ENCODE measurements around the gene MBOAT2. TPM values are rescaled to one million over a fixed set of nuclear protein-coding genes. Genes with fewer than 3 reads are reported as not detected.

MBOAT2 gene
- total RNA-seq, 1 experiment from 2014 or later = 40.9 TPM

DNA sequence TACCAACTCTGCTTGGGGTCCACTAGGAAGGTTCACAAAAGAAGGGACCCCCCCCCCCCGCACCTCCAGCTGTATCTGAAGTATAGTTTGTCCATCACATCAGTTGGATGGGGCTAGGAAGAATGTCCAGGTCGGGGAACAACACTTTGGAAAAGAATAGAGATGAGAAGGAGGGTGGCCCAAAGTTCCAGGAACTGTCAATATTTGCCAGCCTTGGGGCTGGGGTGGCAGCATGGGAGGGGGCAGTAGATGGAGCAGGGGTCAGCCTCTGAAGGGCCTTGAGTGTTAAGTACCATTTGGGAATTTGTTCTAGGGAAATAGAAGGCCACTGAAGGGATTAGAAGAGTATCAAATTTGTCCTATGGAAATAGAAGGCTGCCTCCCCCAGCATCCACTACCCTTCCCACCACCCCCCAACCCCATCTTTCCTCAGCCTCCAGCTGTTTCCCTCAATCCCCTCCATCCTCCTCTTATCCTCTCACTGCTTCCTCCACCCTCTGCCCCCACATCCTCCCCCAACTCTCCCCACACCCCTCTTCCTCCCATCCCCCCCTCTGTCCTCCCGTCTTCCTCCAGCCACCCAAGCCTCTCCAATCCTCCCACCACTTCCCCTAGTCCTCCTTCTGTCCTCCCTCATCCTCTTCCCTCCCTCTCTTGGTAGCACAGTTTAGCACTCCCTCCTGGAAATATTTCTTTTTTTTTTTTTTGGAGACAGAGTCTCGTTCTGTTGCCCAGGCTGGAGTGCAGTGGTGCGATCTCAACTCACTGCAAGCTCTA lies 164.1 kb downstream of the MBOAT2 start:
- no peak for DNase-seq
- Mint-ChIP-seq H3K27me3 (ENCODE audit: unreplicated experiment) (peaks cover 26% of the 10 kb centered on the region), H3K36me3 (ENCODE audit: insufficient read depth, unreplicated experiment) (peaks cover 18% of the 10 kb centered on the region), H3K4me3 (ENCODE audit: low read depth, unreplicated experiment) (no peak overlapping the region), H3K27ac (ENCODE audit: unreplicated experiment) (no peak overlapping the region), H3K4me1 (ENCODE audit: low read depth, unreplicated experiment) (peaks cover 12% of the 10 kb centered on the region), H3K9me3 (ENCODE audit: low read depth, unreplicated experiment) (no peaks in the 10 kb centered on the region)
- BruUV-seq (replicated peaks) = no TSS peak
- intact Hi-C loops (cut with micrococcal nuclease; ENCODE audit: unreplicated experiment) = no loop called here
- CTCF ChIA-PET = no interaction called here
- TF ChIP-seq, protein P1, sequence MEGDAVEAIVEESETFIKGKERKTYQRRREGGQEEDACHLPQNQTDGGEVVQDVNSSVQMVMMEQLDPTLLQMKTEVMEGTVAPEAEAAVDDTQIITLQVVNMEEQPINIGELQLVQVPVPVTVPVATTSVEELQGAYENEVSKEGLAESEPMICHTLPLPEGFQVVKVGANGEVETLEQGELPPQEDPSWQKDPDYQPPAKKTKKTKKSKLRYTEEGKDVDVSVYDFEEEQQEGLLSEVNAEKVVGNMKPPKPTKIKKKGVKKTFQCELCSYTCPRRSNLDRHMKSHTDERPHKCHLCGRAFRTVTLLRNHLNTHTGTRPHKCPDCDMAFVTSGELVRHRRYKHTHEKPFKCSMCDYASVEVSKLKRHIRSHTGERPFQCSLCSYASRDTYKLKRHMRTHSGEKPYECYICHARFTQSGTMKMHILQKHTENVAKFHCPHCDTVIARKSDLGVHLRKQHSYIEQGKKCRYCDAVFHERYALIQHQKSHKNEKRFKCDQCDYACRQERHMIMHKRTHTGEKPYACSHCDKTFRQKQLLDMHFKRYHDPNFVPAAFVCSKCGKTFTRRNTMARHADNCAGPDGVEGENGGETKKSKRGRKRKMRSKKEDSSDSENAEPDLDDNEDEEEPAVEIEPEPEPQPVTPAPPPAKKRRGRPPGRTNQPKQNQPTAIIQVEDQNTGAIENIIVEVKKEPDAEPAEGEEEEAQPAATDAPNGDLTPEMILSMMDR (IDR thresholded peaks at IDR 0.05; ENCODE audit: unreplicated experiment) = no peak

DNA sequence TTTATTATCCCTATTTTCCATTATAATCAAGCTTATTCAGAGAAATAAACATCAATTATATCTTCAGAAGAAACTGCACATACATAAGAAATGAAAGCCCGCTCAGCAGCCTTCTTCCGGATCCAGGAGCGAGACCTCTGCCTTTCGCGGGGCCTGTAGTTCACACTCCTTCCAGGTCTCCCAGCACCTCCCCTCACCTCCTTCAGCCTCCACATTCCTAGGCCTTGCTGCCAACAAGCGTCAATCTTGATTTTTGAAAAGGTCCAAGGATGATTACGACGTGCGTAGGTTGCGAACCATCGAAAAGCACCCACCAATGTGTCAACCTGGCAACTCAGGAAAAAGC lies 165.7 kb downstream of the MBOAT2 start:
- no TSS peak for BruUV-seq (replicated peaks)
- peak overlapping the region; percentile 95 for H3K27ac Mint-ChIP-seq (ENCODE audit: unreplicated experiment)

DNA sequence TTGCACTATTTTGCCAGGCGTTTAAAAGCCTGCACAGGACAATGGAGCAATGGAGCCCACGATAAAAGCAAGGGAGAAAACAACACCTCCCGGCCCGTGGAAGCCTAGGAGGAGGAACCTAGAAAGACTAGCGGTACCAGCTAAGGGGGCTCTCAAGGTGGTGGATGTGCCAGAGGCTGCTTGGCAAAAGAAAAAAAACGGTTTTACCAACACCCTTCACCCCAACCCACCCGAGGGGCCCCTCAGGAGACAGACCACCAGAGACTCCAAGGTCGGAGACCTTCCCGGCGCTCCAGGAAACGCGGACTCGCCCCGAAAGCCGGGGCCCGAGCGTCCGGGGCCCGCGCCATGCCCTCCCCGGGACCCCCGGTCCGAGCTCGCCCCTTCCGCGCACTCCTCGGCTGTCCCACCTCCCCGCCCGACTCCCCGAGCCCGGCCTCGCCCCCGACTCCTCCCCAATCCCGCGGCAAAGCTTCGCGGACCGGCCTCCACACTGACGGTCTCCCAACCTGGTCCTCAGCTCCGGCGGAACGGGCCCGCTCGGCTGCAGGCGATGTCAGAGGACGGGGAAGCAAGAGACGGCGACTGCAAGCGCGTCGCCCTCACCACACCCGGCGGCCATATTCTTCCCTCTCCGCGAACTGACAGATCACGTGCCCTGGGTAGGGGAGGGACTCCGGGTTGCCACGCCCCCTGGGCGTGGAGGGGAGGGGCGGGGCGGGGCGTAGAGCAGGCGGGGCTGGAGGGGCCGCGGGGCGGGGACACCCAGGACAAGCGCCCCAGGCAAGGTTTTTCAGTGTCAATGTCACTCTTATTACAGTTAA lies 166.3 kb downstream of the MBOAT2 start, which contains the start of gene KIDINS220:
TSS of gene KIDINS220 (minus strand) at position 643 of the 824 bp plus-strand sequence. CDS start 10,520 bp downstream, outside the sequence.
- H3K9me3 Mint-ChIP-seq (ENCODE audit: low read depth, unreplicated experiment) = no peaks in the 10 kb centered on the region
- peak within 1 kb of the TSS; percentile 99 for H3K4me3 Mint-ChIP-seq (ENCODE audit: low read depth, unreplicated experiment)
- H3K27ac Mint-ChIP-seq (ENCODE audit: unreplicated experiment) = peak within 1 kb of the TSS; percentile 95

More for the DNA sequence above, 165.7 kb downstream of the MBOAT2 start:
- TF ChIP-seq, protein P1 (IDR thresholded peaks at IDR 0.05; ENCODE audit: unreplicated experiment) = no peak
- no peaks in the 10 kb centered on the region for H3K9me3 Mint-ChIP-seq (ENCODE audit: low read depth, unreplicated experiment)
- H3K4me3 Mint-ChIP-seq (ENCODE audit: low read depth, unreplicated experiment) = peak overlapping the region; percentile 99
- H3K36me3 Mint-ChIP-seq (ENCODE audit: insufficient read depth, unreplicated experiment) = peaks cover 18% of the 10 kb centered on the region
- CTCF ChIA-PET = interaction anchor here (0.6 to 0.7 kb wide), 2 partner anchors 11 to 699 kb away, joined by 4 to 5 read pairs; no protein-coding TSS in a partner anchor
- peaks cover 12% of the 10 kb centered on the region for H3K4me1 Mint-ChIP-seq (ENCODE audit: low read depth, unreplicated experiment)
- intact Hi-C loops (cut with micrococcal nuclease; ENCODE audit: unreplicated experiment) = no loop called here
- H3K27me3 Mint-ChIP-seq (ENCODE audit: unreplicated experiment) = peaks cover 22% of the 10 kb centered on the region
- no peak for DNase-seq

DNA sequence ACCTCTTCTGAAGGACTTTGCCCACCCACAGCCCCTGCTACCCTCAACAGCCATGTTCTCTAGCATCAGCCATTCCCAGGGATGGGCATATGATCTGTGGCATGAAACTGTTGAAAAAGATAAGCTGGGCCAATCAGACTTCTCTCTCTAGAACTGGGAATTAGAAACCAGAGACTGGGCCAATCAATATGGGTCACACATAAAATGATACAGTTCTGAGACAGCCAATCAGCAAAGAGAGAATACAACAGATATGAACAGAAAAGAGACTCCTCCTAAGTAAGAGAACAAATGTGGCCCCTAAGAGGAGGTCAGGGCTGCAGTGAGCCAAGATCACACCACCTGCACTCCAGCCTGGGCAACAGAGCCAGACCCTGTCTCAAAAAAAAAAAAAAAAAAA lies 168.2 kb downstream of the MBOAT2 start:
- intact Hi-C loops (cut with micrococcal nuclease; ENCODE audit: unreplicated experiment) = no loop called here
- H3K4me1 Mint-ChIP-seq (ENCODE audit: low read depth, unreplicated experiment) = peaks cover 21% of the 10 kb centered on the region

More for the DNA sequence above, 166.3 kb downstream of the MBOAT2 start, which contains the start of gene KIDINS220:
- no TSS peak for BruUV-seq (replicated peaks)
- CTCF ChIA-PET = interaction anchor here (0.6 to 0.7 kb wide), 2 partner anchors 11 to 700 kb away, joined by 4 to 5 read pairs; no protein-coding TSS in a partner anchor
- DNase-seq = peak; percentile 86
- Mint-ChIP-seq H3K4me1 (ENCODE audit: low read depth, unreplicated experiment) (peaks cover 12% of the 10 kb centered on the region), H3K27me3 (ENCODE audit: unreplicated experiment) (peaks cover 22% of the 10 kb centered on the region), H3K36me3 (ENCODE audit: insufficient read depth, unreplicated experiment) (peaks cover 18% of the 10 kb centered on the region)
- intact Hi-C loops (cut with micrococcal nuclease; ENCODE audit: unreplicated experiment) = no loop called here
- TF ChIP-seq, protein P1 (IDR thresholded peaks at IDR 0.05; ENCODE audit: unreplicated experiment) = no peak

More for the DNA sequence above, 168.2 kb downstream of the MBOAT2 start:
- CTCF ChIA-PET = no interaction called here
- DNase-seq = no peak
- BruUV-seq (replicated peaks) = no TSS peak
- H3K27me3 Mint-ChIP-seq (ENCODE audit: unreplicated experiment) = peaks cover 21% of the 10 kb centered on the region
- peaks cover 18% of the 10 kb centered on the region for H3K36me3 Mint-ChIP-seq (ENCODE audit: insufficient read depth, unreplicated experiment)
- TF ChIP-seq, protein P1 (IDR thresholded peaks at IDR 0.05; ENCODE audit: unreplicated experiment) = no peak
- H3K9me3 Mint-ChIP-seq (ENCODE audit: low read depth, unreplicated experiment) = no peaks in the 10 kb centered on the region
- no peak overlapping the region for H3K27ac Mint-ChIP-seq (ENCODE audit: unreplicated experiment)
- H3K4me3 Mint-ChIP-seq (ENCODE audit: low read depth, unreplicated experiment) = peak overlapping the region; percentile 99
